Measurements from ENCODE around the gene TMEM40.
"Not testable (repeated sequence)": the region's sequence is repeated elsewhere in the genome, so short reads cannot be mapped to it uniquely, and the experiment has no call there.

TMEM40 gene

DNA sequence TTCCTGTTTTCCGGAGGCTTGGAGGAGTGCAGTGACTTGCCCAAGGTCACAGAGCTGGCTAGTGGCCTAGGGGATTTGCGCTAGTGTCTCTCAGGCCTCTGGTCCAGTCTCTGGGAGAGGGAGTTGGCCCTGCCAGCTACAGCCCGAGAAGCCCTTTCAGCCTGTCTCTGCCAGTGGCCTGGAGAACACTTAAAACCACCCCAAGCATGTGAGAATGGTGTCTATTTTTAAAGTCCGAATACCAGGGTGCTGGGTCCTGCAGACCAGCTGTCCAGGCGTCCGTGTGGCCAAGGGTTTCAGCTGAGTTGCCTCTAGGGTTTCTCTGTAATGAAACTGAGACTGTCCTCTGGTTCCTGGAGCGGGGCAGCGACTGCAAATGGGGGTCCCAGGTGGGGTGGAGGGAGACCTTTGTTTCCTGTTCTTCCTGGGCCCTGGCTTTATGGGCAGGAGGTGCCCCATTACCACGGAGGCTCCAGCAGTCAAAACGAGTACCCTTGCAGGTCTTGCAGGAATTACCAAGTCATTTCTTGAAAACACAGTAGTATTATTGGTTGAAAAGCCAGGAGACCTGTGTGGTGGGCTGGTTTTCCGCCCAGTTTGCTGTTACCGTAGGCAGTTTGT, 39.6 kb upstream of the TMEM40 start:
- H3K4me3 ChIP-seq (replicated peaks; ENCODE audit: low read depth, low read length), result no peak overlapping the region
- DNase-seq (ENCODE audit: low read depth), result no peak
- TF ChIP-seq CTCF (IDR thresholded peaks at IDR 0.05; ENCODE audit: low read length, missing control alignments), result no peak

DNA sequence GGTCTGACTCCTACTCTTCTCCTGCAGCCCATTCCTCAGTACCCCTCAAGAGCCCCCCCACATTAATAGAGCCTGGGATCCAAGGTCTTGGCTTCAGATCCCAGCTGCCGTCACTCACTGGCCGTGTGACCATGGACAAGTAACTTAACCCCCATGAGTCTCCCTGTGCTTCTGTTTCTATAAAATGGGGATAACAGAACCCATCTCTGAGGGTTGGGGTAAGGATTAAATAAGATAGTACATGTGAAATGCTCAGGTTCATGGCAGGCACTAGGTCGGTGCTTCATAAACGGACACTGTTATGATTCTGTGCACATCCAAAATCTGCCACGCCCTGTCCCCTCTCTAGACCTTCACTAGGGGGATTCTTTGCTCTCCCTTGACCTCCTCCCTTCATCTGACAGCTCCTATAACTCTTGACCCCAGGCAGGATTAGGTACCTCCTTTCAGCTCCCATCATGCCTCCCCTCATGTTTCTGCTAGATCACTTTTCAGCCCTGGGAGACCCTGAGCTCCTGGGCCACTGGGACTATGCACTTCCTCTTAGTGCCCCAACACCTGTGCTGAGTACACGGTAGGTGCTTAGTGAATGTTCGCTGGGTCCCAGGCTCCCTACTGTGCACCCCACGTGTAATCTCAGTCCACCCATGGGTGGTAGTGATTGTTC, 39.0 kb upstream of the TMEM40 start:
- DNase-seq (ENCODE audit: low read depth), result no peak
- TF ChIP-seq CTCF (IDR thresholded peaks at IDR 0.05; ENCODE audit: low read length, missing control alignments), result no peak
- H3K4me3 ChIP-seq (replicated peaks; ENCODE audit: low read depth, low read length), result no peak overlapping the region

GRCh38 chr3:12797124-12797891, 38.2 kb upstream of the TMEM40 start:
- no peak for TF ChIP-seq CTCF (IDR thresholded peaks at IDR 0.05; ENCODE audit: low read length, missing control alignments)

DNA sequence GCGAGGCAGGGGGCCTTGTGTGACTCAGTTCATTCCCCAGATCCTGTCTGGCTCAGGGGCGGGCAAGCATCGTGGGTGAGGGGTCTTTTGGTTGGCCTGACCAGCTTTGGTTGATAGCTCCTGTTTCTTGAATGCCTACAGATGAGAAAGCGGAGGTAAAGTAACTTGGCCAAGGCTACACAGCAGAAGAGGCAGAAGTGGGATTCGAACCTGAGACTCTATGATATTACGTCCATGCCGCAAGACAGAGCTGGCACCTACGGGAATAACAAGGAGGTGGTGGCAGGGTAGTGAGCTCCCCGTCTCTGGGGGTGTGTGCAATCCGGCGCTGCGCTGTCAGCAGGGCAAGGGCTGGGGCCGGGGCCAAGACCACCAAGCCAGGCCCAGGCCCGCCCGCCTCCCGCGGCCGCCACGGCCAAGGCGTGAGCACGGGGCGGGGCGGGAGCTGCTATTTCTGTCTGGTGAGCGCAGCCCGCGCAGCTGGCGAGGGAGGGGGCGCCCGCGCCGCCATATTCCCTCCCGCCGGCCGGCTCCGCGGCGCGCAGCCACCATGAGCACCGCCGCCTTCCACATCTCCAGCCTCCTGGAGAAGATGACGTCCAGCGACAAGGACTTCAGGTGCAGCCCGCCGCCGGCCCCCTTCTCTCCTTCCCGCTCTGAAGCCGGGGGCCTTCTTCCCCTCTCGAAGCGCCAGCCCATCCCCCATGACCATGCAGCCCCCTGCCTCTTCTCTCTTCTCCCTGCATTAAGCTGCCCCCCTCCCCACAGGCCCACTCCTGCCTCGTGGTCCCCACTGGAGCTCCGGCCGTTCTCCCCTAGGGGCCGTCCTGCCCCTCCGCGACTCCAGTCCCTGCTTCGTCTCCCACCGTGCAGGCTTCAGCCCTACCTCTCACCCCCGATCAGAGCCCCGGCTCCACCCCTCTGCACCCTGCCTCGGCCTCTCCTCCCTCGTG, 37.4 kb upstream of the TMEM40 start, which contains the start of gene CAND2:
Gene CAND2, plus strand, starts transcription at position 510 of the 953 bp plus-strand sequence. Its CDS starts 41 bp downstream, at position 551.
- peak within 1 kb of the TSS; percentile 55 for H3K4me3 ChIP-seq (replicated peaks; ENCODE audit: low read depth, low read length)
- DNase-seq (ENCODE audit: low read depth), result peak; percentile 35
- TF ChIP-seq CTCF (IDR thresholded peaks at IDR 0.05; ENCODE audit: low read length, missing control alignments), result no peak

More at GRCh38 chr3:12797124-12797891, 38.2 kb upstream of the TMEM40 start:
- H3K4me3 ChIP-seq (replicated peaks; ENCODE audit: low read depth, low read length), result peak overlapping the region; percentile 55
- no peak for DNase-seq (ENCODE audit: low read depth)

GRCh38 chr3:12793701-12794100, 34.6 kb upstream of the TMEM40 start:
- TF ChIP-seq CTCF (IDR thresholded peaks at IDR 0.05; ENCODE audit: low read length, missing control alignments), result no peak
- no peak for DNase-seq (ENCODE audit: low read depth)
- no peak overlapping the region for H3K4me3 ChIP-seq (replicated peaks; ENCODE audit: low read depth, low read length)

DNA sequence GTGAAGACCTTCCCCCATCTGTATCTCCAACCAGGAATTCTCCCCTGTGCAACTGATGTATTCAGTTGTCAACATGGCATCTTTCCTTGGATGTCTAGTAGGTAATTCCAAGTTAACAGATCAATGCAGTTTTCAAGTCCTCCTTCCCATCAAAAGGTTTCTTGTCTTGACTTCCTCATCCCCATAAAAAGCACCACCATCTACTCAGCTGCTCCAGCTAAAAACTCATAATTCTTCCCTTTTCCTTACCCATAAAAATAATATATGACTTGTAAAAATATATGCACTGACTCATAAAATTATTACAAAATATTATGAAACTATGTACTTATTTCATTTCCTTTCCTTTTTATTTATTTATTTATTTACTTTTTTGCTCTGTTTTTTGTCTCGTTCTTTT, 32.4 kb upstream of the TMEM40 start:
- DNase-seq (ENCODE audit: low read depth), result no peak
- no peak overlapping the region for H3K4me3 ChIP-seq (replicated peaks; ENCODE audit: low read depth, low read length)
- TF ChIP-seq CTCF (IDR thresholded peaks at IDR 0.05; ENCODE audit: low read length, missing control alignments), result no peak

DNA sequence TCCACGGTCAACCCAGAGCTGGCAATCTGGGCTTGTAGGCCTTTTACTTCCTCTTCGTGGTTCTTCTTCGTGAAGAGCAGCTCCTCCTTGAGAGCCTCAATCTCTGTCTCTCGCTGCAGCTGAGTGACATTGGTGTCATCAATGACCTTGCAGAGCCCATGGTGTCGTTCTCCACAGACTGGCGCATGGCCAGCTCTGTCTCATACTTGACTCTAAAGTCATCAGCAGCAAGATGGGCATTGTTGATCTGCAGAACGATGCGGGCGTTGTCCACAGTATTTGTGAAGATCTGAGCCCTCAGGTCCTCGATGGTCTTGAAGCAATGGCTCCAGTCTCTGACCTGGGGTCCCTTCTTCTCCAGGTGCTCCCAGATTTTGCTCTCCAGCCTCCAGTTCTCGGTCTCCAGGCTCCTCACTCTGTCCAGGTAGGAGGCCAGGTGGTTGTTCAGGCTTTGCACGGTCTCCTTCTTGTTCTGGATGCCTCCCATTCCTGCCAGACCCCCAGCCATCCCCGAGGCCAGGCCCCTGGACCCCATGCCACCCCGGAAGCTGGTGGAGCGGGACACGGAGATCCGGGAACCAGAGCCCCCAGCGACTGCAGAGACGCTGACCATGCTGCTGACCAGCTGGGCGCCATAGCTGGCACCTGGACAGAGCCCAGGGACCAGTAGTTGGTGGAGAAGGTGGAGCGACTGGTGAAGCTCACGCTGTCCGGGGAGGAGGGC, 29.1 kb upstream of the TMEM40 start:
- not testable (repeated sequence) for H3K4me3 ChIP-seq (replicated peaks; ENCODE audit: low read depth, low read length); DNase-seq (ENCODE audit: low read depth)

Measured in fibroblast of pulmonary artery (primary cell).